Endothelial cell of umbilical vein (primary cell): Measurements from ENCODE around the gene CYP4F22.

Source experiments
- EZH2 ChIP-seq: IDR thresholded peaks from 2 replicates; pipeline ENCODE4 v1.6.1; 2012; ENCODE audit warnings: borderline replicate concordance, low read depth, mild to moderate bottlenecking, moderate library complexity, low read length, inconsistent platforms; ENCODE audit not compliant: severe bottlenecking
- FOS ChIP-seq: IDR thresholded peaks from 2 replicates; pipeline ENCODE4 v1.6.1; 2011; ENCODE audit warnings: mild to moderate bottlenecking, low read length, moderate library complexity, borderline replicate concordance; ENCODE audit not compliant: insufficient read depth
- GATA2 ChIP-seq: IDR thresholded peaks from 2 replicates; pipeline ENCODE4 v1.7.0; 2011; ENCODE audit warnings: low read depth, mild to moderate bottlenecking, moderate library complexity, mixed read lengths, low read length; ENCODE audit not compliant: insufficient read length, insufficient read depth
- JUN ChIP-seq: IDR thresholded peaks from 2 replicates; pipeline ENCODE4 v1.6.1; 2011; ENCODE audit warnings: borderline replicate concordance, low read depth; ENCODE audit not compliant: insufficient read length, insufficient read depth
- MYC ChIP-seq: IDR thresholded peaks from one replicate; pipeline ENCODE4 v1.6.1; 2011; ENCODE audit warnings: mild to moderate bottlenecking, low read depth, low read length
- POLR2A ChIP-seq: IDR thresholded peaks from 2 replicates; pipeline ENCODE4 v1.6.1; 2012; ENCODE audit warnings: low read depth, mild to moderate bottlenecking, control low read depth, low read length
- POLR2AphosphoS5 ChIP-seq: IDR thresholded peaks from 2 replicates; pipeline ENCODE4 v1.6.1; 2012; ENCODE audit warnings: low read depth, mild to moderate bottlenecking, control low read depth, low read length, moderate library complexity; ENCODE audit not compliant: insufficient read depth
- TF ChIP-seq, protein P1 (sequence below), 2 donors: IDR thresholded peaks; 1 replicate in 1 of 2; 2 replicates in 1 of 2; pipeline ENCODE4 v1.5.1; 2011; ENCODE audit warnings: low read length in 2 of 2, mild to moderate bottlenecking in 2 of 2, moderate library complexity in 2 of 2, control low read depth in 1 of 2, inconsistent platforms in 1 of 2, low read depth in 1 of 2; ENCODE audit not compliant: insufficient read depth in 1 of 2; ENCODE audit errors: extremely low read depth in 1 of 2
- TF ChIP-seq, protein P2 (sequence below): IDR thresholded peaks from 2 replicates; pipeline ENCODE4 v1.6.1; 2011; ENCODE audit not compliant: insufficient read depth, insufficient read length

DNA sequence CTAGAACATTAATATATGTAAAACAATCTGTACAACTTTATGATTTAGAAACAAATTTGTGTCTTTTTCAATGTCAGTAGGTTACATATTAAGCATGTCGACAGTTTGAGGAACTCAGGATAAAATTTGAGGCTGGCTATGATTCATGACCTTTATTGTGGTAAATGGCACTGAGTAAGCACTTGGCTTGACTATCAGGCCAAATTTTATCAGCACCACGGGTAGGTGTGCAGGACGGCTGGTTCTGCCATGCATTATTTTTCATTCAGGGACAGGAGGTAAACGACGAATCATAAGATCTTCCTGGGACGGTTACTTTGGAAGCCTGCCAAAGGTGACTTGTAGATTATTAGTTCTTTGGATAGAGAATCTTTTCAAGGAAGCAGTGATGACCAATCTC lies 86.7 kb downstream of the CYP4F22 start:
- TF ChIP-seq POLR2A (no peak), EZH2 (no peak), POLR2AphosphoS5 (no peak), MYC (no peak), GATA2 (no peak), JUN (no peak), FOS (no peak)
- TF ChIP-seq, protein P1, sequence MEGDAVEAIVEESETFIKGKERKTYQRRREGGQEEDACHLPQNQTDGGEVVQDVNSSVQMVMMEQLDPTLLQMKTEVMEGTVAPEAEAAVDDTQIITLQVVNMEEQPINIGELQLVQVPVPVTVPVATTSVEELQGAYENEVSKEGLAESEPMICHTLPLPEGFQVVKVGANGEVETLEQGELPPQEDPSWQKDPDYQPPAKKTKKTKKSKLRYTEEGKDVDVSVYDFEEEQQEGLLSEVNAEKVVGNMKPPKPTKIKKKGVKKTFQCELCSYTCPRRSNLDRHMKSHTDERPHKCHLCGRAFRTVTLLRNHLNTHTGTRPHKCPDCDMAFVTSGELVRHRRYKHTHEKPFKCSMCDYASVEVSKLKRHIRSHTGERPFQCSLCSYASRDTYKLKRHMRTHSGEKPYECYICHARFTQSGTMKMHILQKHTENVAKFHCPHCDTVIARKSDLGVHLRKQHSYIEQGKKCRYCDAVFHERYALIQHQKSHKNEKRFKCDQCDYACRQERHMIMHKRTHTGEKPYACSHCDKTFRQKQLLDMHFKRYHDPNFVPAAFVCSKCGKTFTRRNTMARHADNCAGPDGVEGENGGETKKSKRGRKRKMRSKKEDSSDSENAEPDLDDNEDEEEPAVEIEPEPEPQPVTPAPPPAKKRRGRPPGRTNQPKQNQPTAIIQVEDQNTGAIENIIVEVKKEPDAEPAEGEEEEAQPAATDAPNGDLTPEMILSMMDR (IDR thresholded peaks at IDR 0.05; ENCODE audit: extremely low read depth in 1 of 2, insufficient read depth in 1 of 2, low read depth in 1 of 2, low read length in 2 of 2), result no peak
- TF ChIP-seq, protein P2, sequence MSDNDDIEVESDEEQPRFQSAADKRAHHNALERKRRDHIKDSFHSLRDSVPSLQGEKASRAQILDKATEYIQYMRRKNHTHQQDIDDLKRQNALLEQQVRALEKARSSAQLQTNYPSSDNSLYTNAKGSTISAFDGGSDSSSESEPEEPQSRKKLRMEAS, result no peak
